Pons (tissue), 1 donor: ENCODE measurements around the gene FBXL3.
A peak's percentile ranks its signal among the peaks of the same experiment; 100 is the strongest.
"Not testable (repeated sequence)": the region's sequence is repeated elsewhere in the genome, so short reads cannot be mapped to it uniquely, and the experiment has no call there.

Experiments used
- DNase-seq: peaks from one replicate; pipeline ENCODE4 v3.0.0-alpha.2; 2016; ENCODE audit warnings: low spot score

Gene FBXL3

GRCh38 chr13:77026255-77026860, 601 bp downstream of the FBXL3 start:
- DNase-seq = peak; percentile 63

GRCh38 chr13:77022341-77022740, 4.6 kb downstream of the FBXL3 start:
- DNase-seq = no peak

GRCh38 chr13:77019756-77020155, 7.2 kb downstream of the FBXL3 start:
- no peak for DNase-seq

- no peak for DNase-seq
These were observed 9.9 kb downstream of the FBXL3 start for GRCh38 chr13:77016888-77017623.

GRCh38 chr13:77016251-77016812, 10.6 kb downstream of the FBXL3 start:
- no peak for DNase-seq

DNA sequence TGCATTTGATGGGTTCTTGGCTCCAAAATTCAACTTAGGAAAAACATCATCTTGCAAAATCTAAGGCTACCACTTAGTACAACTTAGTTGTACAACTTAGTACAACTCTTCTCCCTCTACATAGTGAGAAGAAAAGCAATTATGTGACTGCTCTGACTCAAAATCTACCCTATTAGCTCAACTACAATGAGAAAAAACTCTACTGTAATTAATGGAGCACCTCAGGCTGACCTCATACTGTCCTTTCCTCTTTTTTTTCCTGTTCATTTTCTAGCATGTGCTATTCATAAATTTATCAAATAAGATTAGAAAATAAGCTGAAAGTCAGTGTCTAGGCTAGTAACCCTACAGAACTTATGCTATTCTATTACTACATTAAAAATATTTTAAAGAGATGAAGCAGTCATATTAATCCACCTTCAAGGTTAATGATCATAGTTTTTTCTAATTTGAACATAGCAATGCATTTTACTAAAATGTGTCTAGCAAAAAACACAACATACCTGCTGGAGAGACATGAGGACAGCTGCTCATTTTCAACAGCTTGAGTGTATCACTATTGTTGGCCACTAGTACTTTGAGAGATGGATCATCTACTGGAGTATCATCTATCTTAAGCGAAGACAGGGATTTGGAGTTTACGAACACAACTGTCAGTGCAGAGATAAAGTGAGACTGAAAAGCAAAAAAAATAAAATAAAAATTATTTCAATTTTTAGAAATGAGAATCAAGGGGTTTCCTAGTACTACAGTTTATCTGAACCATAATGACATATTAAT, 11.9 kb downstream of the FBXL3 start:
- DNase-seq = no peak

DNA sequence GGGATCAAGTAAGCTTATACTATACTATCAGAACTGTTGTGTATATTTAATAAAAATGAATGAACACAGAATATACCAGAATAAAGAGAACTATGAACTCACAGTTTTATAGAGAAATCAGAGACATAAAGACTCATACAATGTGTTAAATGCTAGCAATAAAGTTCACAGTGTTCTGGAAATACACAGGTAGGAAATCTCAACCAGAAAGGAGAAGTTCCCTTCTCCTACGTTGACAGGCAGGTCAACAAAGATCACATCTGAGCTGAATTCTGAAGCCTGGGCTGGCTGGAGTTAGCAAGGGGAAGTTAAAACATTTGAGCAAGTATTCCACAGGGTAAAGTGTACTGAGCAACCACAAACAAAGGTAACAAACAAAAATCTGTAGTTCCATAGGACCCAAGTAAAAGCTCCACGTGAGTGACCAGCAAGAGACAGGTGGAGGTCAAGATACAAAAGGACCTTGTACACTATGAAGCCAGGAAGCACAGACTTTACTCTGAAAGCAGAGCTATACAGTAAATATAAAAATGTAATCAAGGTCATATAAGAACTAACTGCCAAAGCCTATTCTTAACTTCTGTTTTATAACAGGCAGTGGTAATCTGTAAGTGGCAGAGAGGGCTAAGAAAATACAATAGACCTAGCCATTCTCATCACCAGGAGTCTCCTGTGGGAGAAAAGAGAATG, 13.0 kb downstream of the FBXL3 start:
- no peak for DNase-seq

DNA sequence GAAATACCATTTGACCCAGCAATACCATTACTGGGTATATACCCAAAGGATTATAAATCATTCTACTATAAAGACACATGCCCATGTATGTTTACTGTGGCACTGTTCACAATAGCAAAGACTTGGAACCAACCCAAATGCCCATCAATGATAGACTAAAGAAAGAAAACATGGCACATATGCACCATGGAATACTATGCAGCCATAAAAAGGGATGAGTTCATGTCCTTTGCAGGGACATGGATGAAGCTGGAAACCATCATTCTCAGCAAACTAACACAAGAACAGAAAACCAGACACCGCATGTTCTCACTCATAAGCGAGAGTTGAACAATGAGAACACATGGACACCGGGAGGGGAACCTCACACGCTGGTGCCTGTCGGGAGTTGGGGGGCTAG, 17.2 kb downstream of the FBXL3 start:
- not testable (repeated sequence) for DNase-seq

DNA sequence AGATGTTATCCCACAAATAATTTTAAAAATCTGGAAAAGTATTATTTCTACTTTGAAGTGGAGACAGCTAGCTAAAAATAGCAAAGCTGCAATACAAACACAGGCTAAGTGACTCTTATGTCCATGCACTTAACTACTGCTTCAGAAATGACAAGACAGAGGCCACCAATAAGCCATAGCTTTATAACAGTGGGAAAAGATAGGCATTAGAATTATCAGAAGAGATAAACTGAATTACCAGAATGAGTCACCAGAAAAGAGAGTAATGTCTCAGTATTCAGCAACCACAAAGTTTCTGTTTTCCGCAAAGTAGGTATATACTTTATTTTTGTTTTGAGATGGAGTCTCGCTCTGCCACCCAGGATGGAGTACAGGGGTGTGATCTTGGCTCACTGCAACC, 17.9 kb downstream of the FBXL3 start:
- no peak for DNase-seq

- DNase-seq = not testable (repeated sequence)
These were observed 18.6 kb downstream of the FBXL3 start for GRCh38 chr13:77008337-77008736.

DNA sequence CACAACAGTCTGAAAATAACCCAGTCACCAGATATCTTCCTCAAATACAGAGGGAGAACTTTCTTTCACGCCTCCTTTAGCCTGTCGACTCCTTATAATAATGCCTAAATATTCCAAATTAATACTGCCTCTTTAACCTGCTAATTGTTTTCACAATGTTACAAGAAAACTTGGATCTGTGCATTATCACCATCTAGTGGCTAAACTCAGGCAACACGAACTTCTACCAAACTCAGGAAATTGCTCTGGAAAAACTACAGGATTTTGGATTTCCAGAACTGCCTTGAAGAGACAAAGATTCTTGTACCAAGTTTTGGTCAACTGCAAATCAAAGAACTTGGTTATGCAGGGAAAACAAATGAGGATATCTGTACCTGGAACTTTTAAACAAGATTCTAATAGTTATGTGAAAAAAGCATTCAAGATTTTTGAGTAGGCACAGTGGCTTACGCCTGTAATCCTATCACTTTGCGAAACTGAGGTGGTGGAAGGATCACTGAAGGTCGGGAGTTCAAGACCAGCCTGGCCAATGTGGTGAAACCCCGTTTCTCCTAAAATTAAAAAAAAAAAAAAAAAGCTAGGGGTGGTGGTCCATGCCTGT, 24.3 kb downstream of the FBXL3 start:
- DNase-seq = peak; percentile 43

GRCh38 chr13:77001963-77002587, 24.9 kb downstream of the FBXL3 start:
- no peak for DNase-seq

DNA sequence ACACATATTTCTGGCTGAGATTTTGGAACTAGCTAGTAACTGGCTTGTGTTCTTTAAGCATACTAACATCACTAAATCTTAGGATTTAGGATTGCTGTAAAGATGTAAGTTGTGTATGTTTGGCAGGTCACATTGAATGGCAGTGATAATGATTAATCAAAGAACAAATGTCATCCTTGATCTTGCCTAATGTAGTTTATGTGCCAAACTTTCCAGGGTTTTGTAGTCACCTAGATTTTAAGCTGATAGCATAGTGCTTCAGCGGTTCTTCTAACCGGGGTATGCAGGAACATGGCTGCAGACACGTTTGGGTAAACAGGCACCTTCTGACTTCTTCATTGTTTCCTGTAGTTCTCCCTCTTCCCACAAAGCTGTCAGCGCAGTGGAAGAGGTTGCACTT, 25.4 kb downstream of the FBXL3 start:
- no peak for DNase-seq

GRCh38 chr13:77000475-77000874, 26.5 kb downstream of the FBXL3 start:
- DNase-seq = no peak

- DNase-seq = no peak
These were observed 32.7 kb downstream of the FBXL3 start for GRCh38 chr13:76994281-76994680.

GRCh38 chr13:76993473-76993872, 33.5 kb downstream of the FBXL3 start:
- no peak for DNase-seq

DNA sequence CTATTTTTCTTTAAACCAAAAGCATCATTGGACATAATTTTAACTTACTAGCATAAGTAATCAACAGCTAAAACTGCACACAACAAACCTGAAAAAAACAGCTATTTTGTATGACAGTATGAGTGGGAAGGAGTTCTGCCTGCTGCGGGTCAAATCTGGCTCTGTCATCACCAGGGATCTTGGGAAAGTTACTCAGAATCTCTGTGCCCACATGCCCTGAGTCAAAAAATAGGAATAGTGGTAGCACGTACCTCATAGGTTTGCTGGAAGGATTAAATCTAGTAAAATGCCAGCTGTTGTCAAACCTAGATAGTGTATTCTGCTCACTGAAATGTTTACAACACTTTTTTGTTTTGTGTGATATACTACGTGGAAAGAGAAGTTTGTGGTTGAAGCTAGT, 33.9 kb downstream of the FBXL3 start:
- no peak for DNase-seq

- DNase-seq = peak; percentile 39
These were observed 34.4 kb downstream of the FBXL3 start for GRCh38 chr13:76992548-76993001.

DNA sequence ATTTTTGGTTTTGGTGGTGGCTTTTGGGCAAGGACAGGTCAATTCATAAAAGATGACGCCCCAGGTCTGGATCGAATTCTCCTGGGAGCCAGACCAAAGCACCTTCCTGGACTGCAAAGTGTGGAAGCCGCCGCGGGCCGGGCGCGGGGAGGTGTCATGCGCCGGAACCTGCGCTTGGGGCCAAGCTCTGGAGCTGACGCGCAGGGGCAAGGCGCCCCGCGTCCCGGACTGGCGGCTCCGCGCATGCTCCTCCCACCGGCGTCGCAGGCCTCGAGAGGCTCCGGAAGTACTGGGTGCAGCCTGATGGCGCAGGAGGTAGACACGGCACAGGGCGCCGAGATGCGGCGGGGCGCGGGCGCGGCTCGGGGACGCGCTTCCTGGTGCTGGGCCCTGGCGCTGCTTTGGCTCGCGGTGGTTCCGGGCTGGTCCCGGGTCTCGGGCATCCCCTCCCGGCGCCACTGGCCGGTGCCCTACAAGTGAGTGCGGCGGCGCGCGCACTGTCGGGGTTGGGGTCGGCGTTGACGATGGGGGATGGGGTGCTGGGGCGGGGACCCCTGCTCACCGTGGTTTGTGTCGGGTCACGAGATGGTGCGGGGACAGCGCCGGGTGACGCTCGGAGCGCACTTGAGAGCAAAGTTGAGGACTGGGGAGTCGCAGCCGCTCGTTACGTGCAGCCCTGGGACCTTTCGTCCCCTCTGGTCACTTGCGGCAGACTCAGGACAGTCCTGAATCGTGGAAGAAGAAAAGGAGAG, 35.0 kb downstream of the FBXL3 start, which contains the start of gene CLN5:
Gene CLN5 (plus strand): TSS at position 286 of the 752 bp plus-strand sequence. CDS start 18 bp downstream, at position 304.
- peak; percentile 89 for DNase-seq

DNA sequence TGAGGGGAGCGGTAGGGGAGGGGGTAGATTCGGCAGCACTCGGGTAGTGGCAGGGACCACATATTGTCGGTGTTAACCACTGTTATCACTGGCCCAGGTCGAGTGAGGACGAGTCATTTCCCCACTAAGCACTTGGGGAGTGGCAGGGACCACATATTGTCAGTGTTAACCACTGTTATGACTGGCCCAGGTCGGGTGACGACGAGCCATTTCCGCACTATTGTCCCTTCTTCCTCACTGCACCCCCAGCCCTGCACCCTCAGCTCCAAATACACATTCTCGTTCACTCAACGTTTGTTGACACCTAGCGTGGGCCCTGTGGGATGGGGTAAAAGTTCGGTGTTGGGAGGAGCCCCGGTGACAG, 35.5 kb downstream of the FBXL3 start:
- no peak for DNase-seq
